IPS DF 19.7 (cell line): Measurements from ENCODE around the gene PHF12.

ENCODE experiments used
- DNase-seq: peaks from one replicate; pipeline ENCODE4 v3.0.0-alpha.2; 2013; ENCODE audit warnings: low read depth, low spot score

The PHF12 gene

GRCh38 chr17:28955408-28955807, 4.1 kb upstream of the PHF12 start:
- no peak for DNase-seq

- no peak for DNase-seq
Measured at GRCh38 chr17:28954886-28955285, 3.6 kb upstream of the PHF12 start.

- peak; percentile 82 for DNase-seq
Measured at GRCh38 chr17:28953444-28954118, 2.3 kb upstream of the PHF12 start.

GRCh38 chr17:28951991-28952975, 965 bp upstream of the PHF12 start:
- DNase-seq, result peak; percentile 99

- no peak for DNase-seq
Measured at GRCh38 chr17:28950752-28951427, 428 bp downstream of the PHF12 start.

GRCh38 chr17:28950017-28950751, 1.1 kb downstream of the PHF12 start:
- DNase-seq, result no peak

- no peak for DNase-seq
Measured at GRCh38 chr17:28949185-28950016, 1.9 kb downstream of the PHF12 start.

GRCh38 chr17:28948873-28949184, 2.5 kb downstream of the PHF12 start:
- no peak for DNase-seq

- DNase-seq, result no peak
Measured at GRCh38 chr17:28948342-28948741, 3.0 kb downstream of the PHF12 start.

- no peak for DNase-seq
Measured at GRCh38 chr17:28947639-28948038, 3.7 kb downstream of the PHF12 start.

- no peak for DNase-seq
Measured at GRCh38 chr17:28946239-28946638, 5.1 kb downstream of the PHF12 start.

- DNase-seq, result no peak
Measured at GRCh38 chr17:28944862-28945741, 6.2 kb downstream of the PHF12 start.

- DNase-seq, result no peak
Measured at GRCh38 chr17:28944343-28944742, 7.0 kb downstream of the PHF12 start.

- DNase-seq, result no peak
Measured at GRCh38 chr17:28942925-28943324, 8.4 kb downstream of the PHF12 start.

- DNase-seq, result no peak
Measured at GRCh38 chr17:28941251-28941650, 10.1 kb downstream of the PHF12 start.

- DNase-seq, result no peak
Measured at GRCh38 chr17:28940675-28941074, 10.6 kb downstream of the PHF12 start.

- no peak for DNase-seq
Measured at GRCh38 chr17:28940142-28940541, 11.2 kb downstream of the PHF12 start.

GRCh38 chr17:28938552-28938951, 12.8 kb downstream of the PHF12 start:
- DNase-seq, result no peak

- DNase-seq, result no peak
Measured at GRCh38 chr17:28937044-28937729, 14.1 kb downstream of the PHF12 start.
